Measurements from ENCODE around the gene SPIRE1. TPM values are rescaled to one million over a fixed set of nuclear protein-coding genes. Genes with fewer than 3 reads are reported as not detected.
"Not testable (repeated sequence)": the region's sequence is repeated elsewhere in the genome, so short reads cannot be mapped to it uniquely, and the experiment has no call there.

SPIRE1 gene
- total and polyA plus RNA-seq, 7 experiments from 2014 or later: 0.66 to 2.9 (median 1.3) TPM; not detected in 1

DNA sequence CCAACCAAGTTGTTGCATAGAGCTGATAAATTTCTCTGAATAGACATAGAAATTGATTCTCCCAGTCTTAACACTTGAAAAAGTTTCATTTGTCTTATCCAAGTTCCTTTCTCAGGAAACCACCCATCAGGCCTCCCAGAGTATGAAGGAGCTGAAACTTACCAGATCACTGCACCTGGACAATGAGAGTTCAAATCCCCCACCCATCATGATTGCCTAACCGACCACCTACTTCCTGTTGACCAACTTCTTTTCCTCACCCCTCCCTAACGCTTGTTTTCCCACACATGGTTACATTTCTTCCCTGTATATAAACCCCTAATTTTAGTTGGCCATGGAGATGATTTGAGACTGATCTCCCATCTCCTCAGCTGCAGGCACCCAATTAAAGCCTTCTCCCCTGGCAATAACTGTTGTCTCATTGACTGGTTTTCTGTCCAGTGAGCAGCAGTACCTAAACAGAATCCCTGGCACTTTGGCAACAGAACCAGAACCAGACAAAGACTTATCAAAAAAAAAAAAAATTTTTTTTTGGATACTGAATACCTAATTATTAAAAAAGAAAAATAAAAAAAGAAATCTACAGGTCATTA, 103.0 kb downstream of the SPIRE1 start:
- H3K4me1 Mint-ChIP-seq: peaks cover 0 to 1% (median 0%) of the 10 kb centered on the region in 7 donors
- peaks cover 5 to 24% (median 9%) of the 10 kb centered on the region in 5 donors for H3K27me3 Mint-ChIP-seq
- H3K4me3 ChIP-seq (ENCODE audit: low read length): no peak overlapping the region
- no peaks in the 10 kb centered on the region for H3K9me3 ChIP-seq (ENCODE audit: control insufficient read depth in 2 of 3, low read length in 3 of 3)
- no peaks in the 10 kb centered on the region for H3K4me1 ChIP-seq (ENCODE audit: control insufficient read depth in 2 of 2, insufficient read depth in 2 of 2, low read length in 2 of 2)
- H3K27ac Mint-ChIP-seq: no peak overlapping the region
- intact Hi-C loops (cut with micrococcal nuclease): no loop called here
- no peak overlapping the region for H3K27ac ChIP-seq (ENCODE audit: low read depth, low read length)
- H3K27me3 ChIP-seq (ENCODE audit: control insufficient read depth in 2 of 2, insufficient read depth in 2 of 2, low read length in 2 of 2): no peaks in the 10 kb centered on the region
- no peaks in the 10 kb centered on the region for H3K36me3 ChIP-seq (ENCODE audit: control insufficient read depth in 2 of 3, insufficient read depth in 3 of 3, low read length in 3 of 3)
- ChIA-PET POLR2A (no interaction called here), CTCF (no interaction called here)
- H3K9me3 Mint-ChIP-seq: peaks cover 0 to 22% (median 9%) of the 10 kb centered on the region in 11 donors
- ATAC-seq (no peak), DNase-seq (no peak)
- H3K4me3 Mint-ChIP-seq: no peak overlapping the region
- H3K36me3 Mint-ChIP-seq: peaks cover 0 to 4% (median 0%) of the 10 kb centered on the region in 5 donors

DNA sequence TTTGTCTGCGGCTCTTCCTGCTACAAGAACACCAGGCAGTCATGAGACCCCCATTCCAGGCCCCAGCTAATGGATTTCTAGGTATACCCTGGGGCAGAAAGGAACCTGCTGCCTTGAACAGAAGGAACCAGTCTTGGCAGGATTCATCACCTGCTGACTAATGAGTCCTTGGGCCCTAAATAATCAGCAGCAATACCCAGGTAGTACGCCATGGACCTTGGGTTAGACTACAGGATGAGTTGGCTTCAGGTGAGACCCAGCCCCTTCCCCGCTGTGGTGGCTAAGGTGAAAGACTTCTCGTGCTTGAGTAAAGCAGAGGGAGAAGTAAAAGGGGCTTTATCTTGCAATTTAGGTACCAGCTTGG, 105.0 kb downstream of the SPIRE1 start:
- Histone ChIP-seq H3K27ac (ENCODE audit: low read depth, low read length) (no peak overlapping the region), H3K4me1 (ENCODE audit: control insufficient read depth in 2 of 2, insufficient read depth in 2 of 2, low read length in 2 of 2) (no peaks in the 10 kb centered on the region), H3K4me3 (ENCODE audit: low read length) (no peak overlapping the region), H3K27me3 (ENCODE audit: control insufficient read depth in 2 of 2, insufficient read depth in 2 of 2, low read length in 2 of 2) (no peaks in the 10 kb centered on the region), H3K36me3 (ENCODE audit: control insufficient read depth in 2 of 3, insufficient read depth in 3 of 3, low read length in 3 of 3) (no peaks in the 10 kb centered on the region), H3K9me3 (ENCODE audit: control insufficient read depth in 2 of 3, low read length in 3 of 3) (no peaks in the 10 kb centered on the region)
- H3K4me1 Mint-ChIP-seq: peaks cover 0 to 1% (median 0%) of the 10 kb centered on the region in 7 donors
- peaks cover 5 to 24% (median 9%) of the 10 kb centered on the region in 5 donors for H3K27me3 Mint-ChIP-seq
- DNase-seq: no peak
- ChIA-PET POLR2A (no interaction called here), CTCF (no interaction called here)
- H3K36me3 Mint-ChIP-seq: peaks cover 0 to 4% (median 0%) of the 10 kb centered on the region in 5 donors
- no peak overlapping the region for H3K27ac Mint-ChIP-seq
- no peak overlapping the region for H3K4me3 Mint-ChIP-seq
- intact Hi-C loops (cut with micrococcal nuclease): no loop called here
- H3K9me3 Mint-ChIP-seq: peaks cover 0 to 22% (median 9%) of the 10 kb centered on the region in 11 donors
- ATAC-seq: no peak

DNA sequence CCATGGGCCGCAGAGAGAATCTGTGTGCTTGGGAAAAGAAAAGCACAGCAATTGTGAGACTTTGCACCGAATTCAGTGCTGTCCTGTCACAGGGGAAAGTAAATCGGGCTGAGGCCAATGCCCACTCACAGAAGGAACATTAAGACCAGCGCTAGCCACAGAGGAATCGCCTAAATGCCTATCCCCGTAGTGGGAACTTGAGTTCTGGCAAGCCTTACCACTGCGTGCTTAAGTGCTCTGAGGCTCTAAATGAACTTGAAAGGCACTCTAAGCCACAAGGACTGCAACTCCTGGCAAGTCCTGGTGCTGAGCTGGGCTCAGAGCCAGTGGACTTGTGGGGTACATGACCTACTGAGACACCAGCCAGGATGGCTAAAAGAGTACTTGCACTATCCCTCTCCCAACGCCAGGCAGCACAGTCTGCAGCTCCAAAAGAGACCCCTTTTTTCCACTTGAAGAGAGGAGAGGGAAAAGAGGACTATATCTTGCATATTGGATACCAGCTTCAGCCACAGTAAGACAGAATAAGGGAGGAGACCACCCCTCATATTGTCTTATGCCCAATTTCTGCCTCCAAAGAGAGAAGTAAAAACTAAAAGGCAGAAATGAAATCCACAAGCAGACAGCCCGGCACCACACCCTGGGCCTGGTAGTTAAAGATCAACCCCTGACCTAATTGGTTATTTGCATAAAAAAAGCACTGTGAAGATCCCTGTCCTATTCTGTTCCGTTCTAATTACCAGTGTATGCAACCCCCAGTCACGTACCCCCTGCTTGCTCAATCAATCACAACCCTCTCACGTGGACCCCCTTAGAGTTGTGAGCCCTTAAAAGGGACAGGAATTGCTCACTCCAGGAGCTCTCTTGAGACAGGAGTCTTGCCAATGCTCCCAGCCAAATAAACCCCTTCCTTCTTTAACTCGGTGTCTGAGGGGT, 105.7 kb downstream of the SPIRE1 start:
- H3K9me3 ChIP-seq (ENCODE audit: control insufficient read depth in 2 of 3, low read length in 3 of 3); H3K27me3 ChIP-seq (ENCODE audit: control insufficient read depth in 2 of 2, insufficient read depth in 2 of 2, low read length in 2 of 2); H3K4me3 ChIP-seq (ENCODE audit: low read length); H3K4me1 Mint-ChIP-seq; H3K27ac Mint-ChIP-seq; H3K36me3 Mint-ChIP-seq; ATAC-seq; intact Hi-C loops (cut with micrococcal nuclease); H3K4me3 Mint-ChIP-seq; H3K4me1 ChIP-seq (ENCODE audit: control insufficient read depth in 2 of 2, insufficient read depth in 2 of 2, low read length in 2 of 2); CTCF ChIA-PET; POLR2A ChIA-PET; H3K36me3 ChIP-seq (ENCODE audit: control insufficient read depth in 2 of 3, insufficient read depth in 3 of 3, low read length in 3 of 3); H3K27ac ChIP-seq (ENCODE audit: low read depth, low read length); DNase-seq: not testable (repeated sequence)
- Mint-ChIP-seq H3K27me3 (peaks cover 5 to 24% (median 15%) of the 10 kb centered on the region in 5 donors), H3K9me3 (peaks cover 0 to 22% (median 9%) of the 10 kb centered on the region in 11 donors)

DNA sequence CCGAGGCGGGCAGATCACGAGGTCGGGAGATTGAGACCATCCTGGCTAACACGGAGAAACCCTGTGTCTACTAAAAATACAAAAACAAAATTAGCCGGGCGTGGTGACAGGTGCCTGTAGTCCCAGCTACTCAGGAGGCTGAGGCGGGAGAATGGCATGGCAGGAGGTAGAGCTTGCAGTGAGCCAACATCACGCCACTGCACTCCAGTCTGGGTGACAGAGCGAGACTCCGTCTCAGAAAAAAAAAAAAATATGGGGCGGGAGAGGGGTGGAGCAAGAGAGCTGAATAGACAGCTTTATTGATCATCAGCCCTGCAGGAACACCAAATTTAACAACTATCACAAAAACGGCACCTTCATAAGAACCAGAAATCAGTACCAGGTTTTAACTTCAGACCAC, 106.4 kb downstream of the SPIRE1 start:
- H3K36me3 ChIP-seq (ENCODE audit: control insufficient read depth in 2 of 3, insufficient read depth in 3 of 3, low read length in 3 of 3); H3K27ac Mint-ChIP-seq; POLR2A ChIA-PET; H3K4me3 ChIP-seq (ENCODE audit: low read length); H3K36me3 Mint-ChIP-seq; H3K27ac ChIP-seq (ENCODE audit: low read depth, low read length); H3K9me3 ChIP-seq (ENCODE audit: control insufficient read depth in 2 of 3, low read length in 3 of 3); H3K4me1 Mint-ChIP-seq; H3K27me3 ChIP-seq (ENCODE audit: control insufficient read depth in 2 of 2, insufficient read depth in 2 of 2, low read length in 2 of 2); ATAC-seq; DNase-seq; H3K4me1 ChIP-seq (ENCODE audit: control insufficient read depth in 2 of 2, insufficient read depth in 2 of 2, low read length in 2 of 2); H3K4me3 Mint-ChIP-seq; intact Hi-C loops (cut with micrococcal nuclease); CTCF ChIA-PET: not testable (repeated sequence)
- Mint-ChIP-seq H3K27me3 (peaks cover 5 to 24% (median 19%) of the 10 kb centered on the region in 5 donors), H3K9me3 (peaks cover 0 to 22% (median 9%) of the 10 kb centered on the region in 11 donors)

DNA sequence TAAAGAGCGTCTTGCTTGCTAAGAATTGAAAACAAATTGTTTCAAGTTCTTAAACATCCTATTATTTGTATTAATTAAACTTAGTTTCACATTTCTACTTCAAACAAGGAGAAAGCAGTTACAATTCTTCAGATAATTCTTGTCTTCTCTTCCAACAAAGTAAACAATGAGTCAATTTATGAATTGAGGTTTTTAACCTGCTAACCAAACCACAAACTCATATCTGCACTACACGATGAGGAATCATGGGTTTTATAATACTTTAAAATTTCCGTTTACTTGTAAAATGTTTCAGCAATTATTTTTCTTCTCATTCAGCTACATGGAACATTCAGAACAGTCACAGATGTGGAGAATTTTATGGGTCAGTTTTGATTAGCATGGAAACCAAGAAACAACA, 114.2 kb downstream of the SPIRE1 start:
- Histone ChIP-seq H3K9me3 (ENCODE audit: control insufficient read depth in 2 of 3, low read length in 3 of 3) (peaks cover 0 to 4% (median 0%) of the 10 kb centered on the region in 3 experiments), H3K27me3 (ENCODE audit: control insufficient read depth in 2 of 2, insufficient read depth in 2 of 2, low read length in 2 of 2) (no peaks in the 10 kb centered on the region), H3K4me1 (ENCODE audit: control insufficient read depth in 2 of 2, insufficient read depth in 2 of 2, low read length in 2 of 2) (no peaks in the 10 kb centered on the region), H3K4me3 (ENCODE audit: low read length) (no peak overlapping the region), H3K36me3 (ENCODE audit: control insufficient read depth in 2 of 3, insufficient read depth in 3 of 3, low read length in 3 of 3) (no peaks in the 10 kb centered on the region), H3K27ac (ENCODE audit: low read depth, low read length) (no peak overlapping the region)
- no peak for ATAC-seq
- DNase-seq: no peak
- ChIA-PET CTCF (interaction anchor here (0.8 kb wide), 1 partner anchor 1422 kb away, joined by 4 read pairs; no protein-coding TSS in a partner anchor), POLR2A (no interaction called here)
- H3K36me3 Mint-ChIP-seq: peaks cover 0 to 9% (median 3%) of the 10 kb centered on the region in 5 donors
- peaks cover 0 to 23% (median 0%) of the 10 kb centered on the region in 5 donors for H3K27me3 Mint-ChIP-seq
- H3K9me3 Mint-ChIP-seq: peaks cover 2 to 35% (median 19%) of the 10 kb centered on the region in 11 donors
- intact Hi-C loops (cut with micrococcal nuclease): no loop called here
- H3K4me3 Mint-ChIP-seq: no peak overlapping the region
- no peak overlapping the region for H3K27ac Mint-ChIP-seq
- peaks cover 0 to 13% (median 0%) of the 10 kb centered on the region in 7 donors for H3K4me1 Mint-ChIP-seq

DNA sequence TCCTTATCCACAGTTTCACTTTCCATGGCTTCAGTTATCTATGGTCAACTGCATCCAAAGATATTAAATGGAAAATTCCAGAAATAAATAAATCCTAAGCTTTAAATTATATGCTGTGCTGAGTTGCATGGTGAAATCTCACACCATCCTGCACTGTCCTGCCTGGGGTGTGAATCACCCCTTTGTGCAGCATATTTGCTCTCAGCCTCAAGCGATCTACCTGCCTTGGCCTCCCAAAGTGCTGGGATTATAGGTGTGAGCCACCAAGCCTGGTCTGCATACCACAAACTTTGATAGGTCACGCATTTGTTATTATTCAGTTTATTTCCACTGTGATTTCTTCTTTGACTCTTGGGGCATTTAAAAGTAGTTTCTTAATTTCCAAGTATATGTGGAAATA, 117.2 kb downstream of the SPIRE1 start:
- Mint-ChIP-seq H3K27me3 (peaks cover 0 to 13% (median 5%) of the 10 kb centered on the region in 5 donors), H3K4me3 (no peak overlapping the region), H3K27ac (no peak overlapping the region), H3K4me1 (peaks cover 0 to 13% (median 0%) of the 10 kb centered on the region in 7 donors), H3K9me3 (peaks cover 4 to 35% (median 19%) of the 10 kb centered on the region in 11 donors), H3K36me3 (peaks cover 0 to 9% (median 0%) of the 10 kb centered on the region in 5 donors)
- Histone ChIP-seq H3K27ac (ENCODE audit: low read depth, low read length) (no peak overlapping the region), H3K4me3 (ENCODE audit: low read length) (no peak overlapping the region), H3K4me1 (ENCODE audit: control insufficient read depth in 2 of 2, insufficient read depth in 2 of 2, low read length in 2 of 2) (no peaks in the 10 kb centered on the region), H3K36me3 (ENCODE audit: control insufficient read depth in 2 of 3, insufficient read depth in 3 of 3, low read length in 3 of 3) (no peaks in the 10 kb centered on the region), H3K9me3 (ENCODE audit: control insufficient read depth in 2 of 3, low read length in 3 of 3) (peaks cover 0 to 4% (median 0%) of the 10 kb centered on the region in 3 experiments), H3K27me3 (ENCODE audit: control insufficient read depth in 2 of 2, insufficient read depth in 2 of 2, low read length in 2 of 2) (no peaks in the 10 kb centered on the region)
- ChIA-PET POLR2A (no interaction called here), CTCF (no interaction called here)
- intact Hi-C loops (cut with micrococcal nuclease): loop anchor here in 1 of 2 donors (2.0 kb wide), 1 partner anchor 118 kb away; the partner anchor contains the start of gene SPIRE1
- DNase-seq: no peak
- ATAC-seq: no peak

Data from naive thymus-derived CD4-positive, alpha-beta T cell (primary cell).